Prostate gland (tissue), 2 donors: ENCODE results near the gene SBF2.

ENCODE experiments used
- CTCF ChIP-seq, 4 experiments: fragments of 200-600 bp in 2 of 4; fragments of 450-650 bp in 2 of 4; sonication (generic) in 2 of 4; IDR thresholded peaks; 1 replicate in 3 of 4; 2 replicates in 1 of 4; pipeline ENCODE4 v1.5.1; 2016 to 2019; ENCODE audit warnings: antibody characterized with exemption in 4 of 4, mild to moderate bottlenecking in 2 of 4, moderate library complexity in 2 of 4
- POLR2AphosphoS5 ChIP-seq: sonication (generic); formaldehyde crosslinking; IDR thresholded peaks from one replicate; pipeline ENCODE4 v1.6.1; 2017; ENCODE audit warnings: antibody characterized with exemption

- TF ChIP-seq CTCF (IDR thresholded peaks at IDR 0.05) (no peak), POLR2AphosphoS5 (no peak)
These were observed 35.3 kb upstream of the SBF2 start for GRCh38 chr11:10329356-10329755.
